ENCODE data around the gene KCTD10.

The KCTD10 gene

DNA sequence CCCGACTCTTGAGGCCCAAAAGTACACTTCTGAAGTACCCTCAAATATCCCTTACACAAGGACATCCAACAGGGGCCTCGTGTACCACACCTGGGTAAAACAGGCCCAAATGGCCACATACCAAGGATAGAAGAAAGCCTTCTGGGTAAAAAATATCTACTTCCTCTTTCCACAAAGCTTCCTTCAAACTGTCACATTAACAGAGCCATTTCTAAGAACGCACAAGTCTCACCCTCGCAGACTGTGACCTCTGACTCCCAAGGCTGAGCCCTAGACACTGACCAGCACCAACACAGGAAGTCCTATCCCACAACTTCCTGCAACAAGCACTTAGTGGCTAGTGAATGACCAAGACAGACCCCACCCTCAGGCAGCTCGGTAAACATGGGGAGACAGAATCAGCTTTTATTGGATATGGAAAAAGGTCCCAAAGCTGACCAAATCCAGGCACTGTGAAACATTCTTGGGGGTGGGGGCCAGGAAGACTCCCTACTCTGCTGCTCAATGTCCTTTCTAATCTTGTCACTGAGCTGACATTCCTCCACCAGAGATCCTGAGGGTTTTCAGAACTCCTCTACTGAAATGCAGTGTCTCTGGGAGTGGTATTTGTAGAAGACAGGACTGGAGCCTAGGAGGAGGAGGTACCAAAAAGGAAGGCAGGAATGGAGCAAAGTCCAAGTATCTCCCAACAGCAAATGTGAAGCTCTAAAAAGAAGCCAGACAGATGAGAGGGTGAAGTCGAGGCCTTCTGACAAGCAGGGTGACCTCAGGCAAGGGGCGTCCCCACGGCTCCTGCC is 15.9 kb downstream of the KCTD10 start:
- Histone ChIP-seq H3K9me3 (no peaks in the 10 kb centered on the region), H3K27ac (peak overlapping the region; percentile 84 to 95), H3K36me3 (peaks cover 14 to 31% (median 21%) of the 10 kb centered on the region in 3 donors), H3K4me1 (peaks cover 5 to 91% (median 88%) of the 10 kb centered on the region in 4 donors), H3K4me3 (no peak overlapping the region), H3K27me3 (no peaks in the 10 kb centered on the region)
- intact Hi-C loops (cut with DNase I; ENCODE audit: low total_unique reads), result no loop called here
- DNase-seq, result peak in 1 of 2 donors; percentile 60
- TF ChIP-seq, protein P1, sequence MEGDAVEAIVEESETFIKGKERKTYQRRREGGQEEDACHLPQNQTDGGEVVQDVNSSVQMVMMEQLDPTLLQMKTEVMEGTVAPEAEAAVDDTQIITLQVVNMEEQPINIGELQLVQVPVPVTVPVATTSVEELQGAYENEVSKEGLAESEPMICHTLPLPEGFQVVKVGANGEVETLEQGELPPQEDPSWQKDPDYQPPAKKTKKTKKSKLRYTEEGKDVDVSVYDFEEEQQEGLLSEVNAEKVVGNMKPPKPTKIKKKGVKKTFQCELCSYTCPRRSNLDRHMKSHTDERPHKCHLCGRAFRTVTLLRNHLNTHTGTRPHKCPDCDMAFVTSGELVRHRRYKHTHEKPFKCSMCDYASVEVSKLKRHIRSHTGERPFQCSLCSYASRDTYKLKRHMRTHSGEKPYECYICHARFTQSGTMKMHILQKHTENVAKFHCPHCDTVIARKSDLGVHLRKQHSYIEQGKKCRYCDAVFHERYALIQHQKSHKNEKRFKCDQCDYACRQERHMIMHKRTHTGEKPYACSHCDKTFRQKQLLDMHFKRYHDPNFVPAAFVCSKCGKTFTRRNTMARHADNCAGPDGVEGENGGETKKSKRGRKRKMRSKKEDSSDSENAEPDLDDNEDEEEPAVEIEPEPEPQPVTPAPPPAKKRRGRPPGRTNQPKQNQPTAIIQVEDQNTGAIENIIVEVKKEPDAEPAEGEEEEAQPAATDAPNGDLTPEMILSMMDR (IDR thresholded peaks at IDR 0.05), result no peak

GRCh38 chr12:109460538-109460937 is 16.6 kb downstream of the KCTD10 start:
- Histone ChIP-seq H3K4me1 (peaks cover 5 to 84% (median 81%) of the 10 kb centered on the region in 4 donors), H3K9me3 (no peaks in the 10 kb centered on the region), H3K27ac (peak overlapping the region; percentile 84 to 95), H3K36me3 (peaks cover 21 to 37% (median 28%) of the 10 kb centered on the region in 3 donors), H3K27me3 (no peaks in the 10 kb centered on the region), H3K4me3 (no peak overlapping the region)
- DNase-seq, result no peak
- intact Hi-C loops (cut with DNase I; ENCODE audit: low total_unique reads), result no loop called here
- TF ChIP-seq, protein P1 (IDR thresholded peaks at IDR 0.05), result no peak

DNA sequence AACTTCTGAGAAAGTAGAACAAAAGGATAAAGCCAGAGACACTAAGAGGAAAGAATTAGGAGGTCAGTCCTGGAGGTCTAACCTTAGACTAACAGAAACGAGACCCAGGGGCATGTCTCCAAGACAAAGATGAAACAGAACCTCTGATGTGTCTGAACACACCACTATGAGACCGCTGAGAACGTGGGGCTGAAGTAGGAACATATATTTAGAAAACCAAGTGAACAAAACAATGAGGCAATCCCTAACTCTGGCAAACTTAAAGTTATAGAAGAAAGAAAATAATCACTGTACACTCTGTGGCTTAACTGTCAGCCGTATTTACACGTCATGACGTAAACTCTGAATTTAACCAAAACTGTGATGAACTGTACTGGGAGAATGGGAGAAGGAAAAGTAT is 17.9 kb downstream of the KCTD10 start:
- Histone ChIP-seq H3K36me3 (peaks cover 34 to 50% (median 37%) of the 10 kb centered on the region in 3 donors), H3K4me3 (no peak overlapping the region), H3K4me1 (peaks cover 5 to 71% (median 68%) of the 10 kb centered on the region in 4 donors), H3K27ac (peak overlapping the region; percentile 84 to 95), H3K27me3 (no peaks in the 10 kb centered on the region), H3K9me3 (no peaks in the 10 kb centered on the region)
- DNase-seq, result no peak
- intact Hi-C loops (cut with DNase I; ENCODE audit: low total_unique reads), result loop anchor here (10.0 kb wide), 1 partner anchor 256 kb away; the partner anchor contains the start of gene FAM222A
- TF ChIP-seq, protein P1 (IDR thresholded peaks at IDR 0.05), result no peak

DNA sequence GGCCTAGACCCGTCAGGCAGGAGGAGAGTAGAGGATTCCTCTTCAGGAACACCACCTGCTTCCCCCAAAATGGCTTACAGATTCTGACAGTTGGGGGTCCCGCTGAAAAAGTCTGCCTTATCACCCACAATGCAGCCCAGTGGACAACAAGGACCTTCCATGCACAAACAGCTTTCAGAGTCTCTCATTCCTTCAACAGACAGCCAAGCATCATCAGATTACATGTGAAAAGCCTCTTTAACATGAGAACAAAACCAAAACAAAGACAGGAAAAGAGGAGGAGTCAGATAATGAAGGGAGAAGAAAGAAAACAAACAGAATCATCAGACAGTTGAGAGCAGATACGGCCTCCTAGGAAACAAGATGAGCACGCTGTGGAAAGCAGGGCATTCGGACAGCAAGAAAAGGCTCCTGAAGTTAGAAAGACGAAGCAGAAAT is 18.3 kb downstream of the KCTD10 start:
- Histone ChIP-seq H3K4me1 (peaks cover 5 to 66% (median 64%) of the 10 kb centered on the region in 4 donors), H3K4me3 (no peak overlapping the region), H3K9me3 (no peaks in the 10 kb centered on the region), H3K36me3 (peaks cover 39 to 54% (median 41%) of the 10 kb centered on the region in 3 donors), H3K27me3 (no peaks in the 10 kb centered on the region), H3K27ac (peak overlapping the region; percentile 84 to 95)
- DNase-seq, result no peak
- TF ChIP-seq, protein P1 (IDR thresholded peaks at IDR 0.05), result no peak
- intact Hi-C loops (cut with DNase I; ENCODE audit: low total_unique reads), result loop anchor here (10.0 kb wide), 1 partner anchor 256 kb away; the partner anchor contains the start of gene FAM222A

DNA sequence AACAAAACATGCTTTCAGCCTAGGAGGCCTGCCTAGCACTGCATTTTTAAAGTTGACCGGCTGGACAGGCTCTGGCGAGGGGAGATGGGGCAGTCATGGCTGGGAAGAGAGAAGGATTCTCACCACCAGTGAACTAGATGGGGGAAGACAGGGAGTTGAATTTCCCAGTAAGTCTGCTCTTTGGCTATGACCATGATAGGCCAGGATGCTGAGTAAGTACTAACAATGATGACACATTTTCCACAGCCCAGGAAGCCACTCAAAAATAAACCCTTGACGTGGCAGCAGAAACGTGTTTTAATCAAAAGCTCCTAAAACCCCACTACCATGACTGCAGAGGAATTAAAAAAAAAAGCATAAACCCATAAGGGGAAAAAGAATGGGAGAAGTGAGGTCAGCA is 19.0 kb downstream of the KCTD10 start:
- H3K27ac ChIP-seq, result peak overlapping the region; percentile 84 to 95
- DNase-seq, result no peak
- intact Hi-C loops (cut with DNase I; ENCODE audit: low total_unique reads), result loop anchor here (10.0 kb wide), 1 partner anchor 257 kb away; the partner anchor contains the start of gene FAM222A
- no peak overlapping the region for H3K4me3 ChIP-seq
- no peaks in the 10 kb centered on the region for H3K9me3 ChIP-seq
- H3K4me1 ChIP-seq, result peaks cover 5 to 59% (median 57%) of the 10 kb centered on the region in 4 donors
- TF ChIP-seq, protein P1 (IDR thresholded peaks at IDR 0.05), result no peak
- H3K27me3 ChIP-seq, result no peaks in the 10 kb centered on the region
- peaks cover 46 to 61% (median 48%) of the 10 kb centered on the region in 3 donors for H3K36me3 ChIP-seq

Data from tibial artery (tissue), 4 donors.